ENCODE results near the gene MAPT. TPM values are rescaled to one million over a fixed set of nuclear protein-coding genes. Genes with fewer than 3 reads are reported as not detected.

The MAPT gene
- total and polyA plus RNA-seq, 2 of the 13 experiments (the other 11 are each of a cell fraction or from before 2014, with no cell fraction given), result 2.1 to 2.8 TPM

- no peaks in the 10 kb centered on the region for H3K9me3 ChIP-seq (ENCODE audit: low read length)
- in situ Hi-C loops (cut with HindIII; ENCODE audit: extremely low pct_ligation_motif_present, low pct_unique_long_range_greater_than_20kb) (no loop called here), intact Hi-C loops (cut with micrococcal nuclease; ENCODE audit: unreplicated experiment) (no loop called here)
- no peak overlapping the region for H3K27ac ChIP-seq (ENCODE audit: extremely low read length, insufficient read depth, low read length)
- no TSS peak for BruUV-seq (replicated peaks)
- no peak overlapping the region for H3K4me2 ChIP-seq (ENCODE audit: low read depth, low read length)
- no peak overlapping the region for H3K4me3 ChIP-seq (replicated peaks in 1 of 3; ENCODE audit: insufficient read depth in 1 of 3, low read depth in 2 of 3, low read length in 3 of 3)
- FAIRE-seq (no peak), DNase-seq (ENCODE audit: low spot score) (no peak), ATAC-seq (no peak)
- POLR2A ChIA-PET, result no interaction called here
- 7% methylated on average over 9 of the region's 9 CpGs for WGBS (ENCODE audit: low lambda C conversion rate)
- H3K4me1 ChIP-seq (ENCODE audit: insufficient read depth, low read length), result no peaks in the 10 kb centered on the region
- H2AFZ ChIP-seq (ENCODE audit: low read length), result no peak overlapping the region
- CTCF ChIA-PET (ENCODE audit: low intra/inter-chr PET ratio, low total read pairs), result no interaction called here
- no peaks in the 10 kb centered on the region for H4K20me1 ChIP-seq (ENCODE audit: insufficient read depth, low read length)
- no peaks in the 10 kb centered on the region for H3K79me2 ChIP-seq (ENCODE audit: insufficient read depth, low read length)
- H3K36me3 ChIP-seq (replicated peaks in 1 of 2; ENCODE audit: control insufficient read depth in 1 of 2, insufficient read depth in 2 of 2, low read length in 2 of 2), result no peaks in the 10 kb centered on the region
- no peak overlapping the region for H3K9ac ChIP-seq (ENCODE audit: insufficient read depth, low read depth, low read length)
- peaks cover 18 to 95% of the 10 kb centered on the region in 2 experiments; a peak in 4 of 5 replicates for H3K27me3 ChIP-seq (ENCODE audit: control insufficient read depth in 1 of 2, insufficient read depth in 2 of 2, low read length in 2 of 2)
- TF ChIP-seq ZNF703 (CRISPR knock-in tag; IDR thresholded peaks at IDR 0.05; ENCODE audit: borderline replicate concordance) (no peak), NR2F2 (IDR thresholded peaks at IDR 0.05; ENCODE audit: borderline replicate concordance, low read depth) (no peak), DMAP1 (CRISPR knock-in tag; IDR thresholded peaks at IDR 0.05) (no peak), MLX (CRISPR knock-in tag; IDR thresholded peaks at IDR 0.05) (no peak), ZSCAN21 (CRISPR knock-in tag; IDR thresholded peaks at IDR 0.05; ENCODE audit: borderline replicate concordance) (no peak), ZSCAN22 (CRISPR knock-in tag; IDR thresholded peaks at IDR 0.05) (no peak), MEIS2 (CRISPR knock-in tag; IDR thresholded peaks at IDR 0.05) (no peak), SMAD9 (CRISPR knock-in tag; IDR thresholded peaks at IDR 0.05) (no peak), ATRX (CRISPR knock-in tag; IDR thresholded peaks at IDR 0.05; ENCODE audit: borderline replicate concordance) (no peak), ZNF589 (CRISPR knock-in tag; conservative IDR thresholded peaks at IDR 0.05) (no peak), CEBPG (CRISPR knock-in tag; IDR thresholded peaks at IDR 0.05) (no peak), MAX (IDR thresholded peaks at IDR 0.05) (no peak), ATF4 (CRISPR knock-in tag; IDR thresholded peaks at IDR 0.05) (no peak), CREM (IDR thresholded peaks at IDR 0.05) (no peak), CREM (CRISPR knock-in tag; IDR thresholded peaks at IDR 0.05) (no peak), RFX3 (CRISPR knock-in tag; IDR thresholded peaks at IDR 0.05) (no peak)
- TF ChIP-seq, protein P1, sequence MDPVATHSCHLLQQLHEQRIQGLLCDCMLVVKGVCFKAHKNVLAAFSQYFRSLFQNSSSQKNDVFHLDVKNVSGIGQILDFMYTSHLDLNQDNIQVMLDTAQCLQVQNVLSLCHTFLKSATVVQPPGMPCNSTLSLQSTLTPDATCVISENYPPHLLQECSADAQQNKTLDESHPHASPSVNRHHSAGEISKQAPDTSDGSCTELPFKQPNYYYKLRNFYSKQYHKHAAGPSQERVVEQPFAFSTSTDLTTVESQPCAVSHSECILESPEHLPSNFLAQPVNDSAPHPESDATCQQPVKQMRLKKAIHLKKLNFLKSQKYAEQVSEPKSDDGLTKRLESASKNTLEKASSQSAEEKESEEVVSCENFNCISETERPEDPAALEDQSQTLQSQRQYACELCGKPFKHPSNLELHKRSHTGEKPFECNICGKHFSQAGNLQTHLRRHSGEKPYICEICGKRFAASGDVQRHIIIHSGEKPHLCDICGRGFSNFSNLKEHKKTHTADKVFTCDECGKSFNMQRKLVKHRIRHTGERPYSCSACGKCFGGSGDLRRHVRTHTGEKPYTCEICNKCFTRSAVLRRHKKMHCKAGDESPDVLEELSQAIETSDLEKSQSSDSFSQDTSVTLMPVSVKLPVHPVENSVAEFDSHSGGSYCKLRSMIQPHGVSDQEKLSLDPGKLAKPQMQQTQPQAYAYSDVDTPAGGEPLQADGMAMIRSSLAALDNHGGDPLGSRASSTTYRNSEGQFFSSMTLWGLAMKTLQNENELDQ (CRISPR knock-in tag; IDR thresholded peaks at IDR 0.05; ENCODE audit: borderline replicate concordance), result no peak
- TF ChIP-seq, protein P2, sequence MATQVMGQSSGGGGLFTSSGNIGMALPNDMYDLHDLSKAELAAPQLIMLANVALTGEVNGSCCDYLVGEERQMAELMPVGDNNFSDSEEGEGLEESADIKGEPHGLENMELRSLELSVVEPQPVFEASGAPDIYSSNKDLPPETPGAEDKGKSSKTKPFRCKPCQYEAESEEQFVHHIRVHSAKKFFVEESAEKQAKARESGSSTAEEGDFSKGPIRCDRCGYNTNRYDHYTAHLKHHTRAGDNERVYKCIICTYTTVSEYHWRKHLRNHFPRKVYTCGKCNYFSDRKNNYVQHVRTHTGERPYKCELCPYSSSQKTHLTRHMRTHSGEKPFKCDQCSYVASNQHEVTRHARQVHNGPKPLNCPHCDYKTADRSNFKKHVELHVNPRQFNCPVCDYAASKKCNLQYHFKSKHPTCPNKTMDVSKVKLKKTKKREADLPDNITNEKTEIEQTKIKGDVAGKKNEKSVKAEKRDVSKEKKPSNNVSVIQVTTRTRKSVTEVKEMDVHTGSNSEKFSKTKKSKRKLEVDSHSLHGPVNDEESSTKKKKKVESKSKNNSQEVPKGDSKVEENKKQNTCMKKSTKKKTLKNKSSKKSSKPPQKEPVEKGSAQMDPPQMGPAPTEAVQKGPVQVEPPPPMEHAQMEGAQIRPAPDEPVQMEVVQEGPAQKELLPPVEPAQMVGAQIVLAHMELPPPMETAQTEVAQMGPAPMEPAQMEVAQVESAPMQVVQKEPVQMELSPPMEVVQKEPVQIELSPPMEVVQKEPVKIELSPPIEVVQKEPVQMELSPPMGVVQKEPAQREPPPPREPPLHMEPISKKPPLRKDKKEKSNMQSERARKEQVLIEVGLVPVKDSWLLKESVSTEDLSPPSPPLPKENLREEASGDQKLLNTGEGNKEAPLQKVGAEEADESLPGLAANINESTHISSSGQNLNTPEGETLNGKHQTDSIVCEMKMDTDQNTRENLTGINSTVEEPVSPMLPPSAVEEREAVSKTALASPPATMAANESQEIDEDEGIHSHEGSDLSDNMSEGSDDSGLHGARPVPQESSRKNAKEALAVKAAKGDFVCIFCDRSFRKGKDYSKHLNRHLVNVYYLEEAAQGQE (IDR thresholded peaks at IDR 0.05; ENCODE audit: borderline replicate concordance in 1 of 2, low read depth in 1 of 2, low read length in 2 of 2), result no peak
These were observed 47.7 kb upstream of the MAPT start for GRCh38 chr17:45846646-45847045.

Data from HepG2 (cell line).